GM12878 (cell line): ENCODE measurements around the gene GLO1. TPM values are rescaled to one million over a fixed set of nuclear protein-coding genes. Genes with fewer than 3 reads are reported as not detected.

Source experiments
- ATAC-seq: fragments of 200-7000 bp; cut with Tn5 transposase; 3 replicates; pipeline ENCODE4 v1.9.1; 2020; ENCODE audit warnings: mild to moderate bottlenecking, moderate library complexity
- BruUV-seq: library from RNA; stranded (reverse); fragments of 400-500 nt; replicated peaks from 2 replicates; lab custom pipeline; 2021; lab: Mats Ljungman, UMichigan
- CTCF ChIA-PET: fragments of 300-600 bp; sonication (Branson Sonifier 250); formaldehyde crosslinking; extraction: SDS; loops from one replicate; lab custom pipeline; 2021; ENCODE audit warnings: inconsistent platforms; lab: Yijun Ruan, JAX
- POLR2A ChIA-PET: fragments of 350-600 bp; formaldehyde crosslinking; extraction: SDS; loops from one replicate; lab custom pipeline; 2021; ENCODE audit warnings: inconsistent platforms; lab: Charles Lee
- RAD21 ChIA-PET: fragments of 300-600 bp; sonication (Branson Sonifier 250); formaldehyde crosslinking; loops from one replicate; lab custom pipeline; 2023; ENCODE audit warnings: antibody characterized with exemption; ENCODE audit not compliant: unreplicated experiment; lab: Charles Lee
- SMC1A ChIA-PET: fragments of 300-600 bp; sonication (Branson Sonifier 250); formaldehyde crosslinking; loops from one replicate; lab custom pipeline; 2023; ENCODE audit not compliant: unreplicated experiment, uncharacterized antibody; lab: Charles Lee
- DNase-seq: peaks from one replicate; pipeline ENCODE4 v3.0.0-alpha.2; 2011; ENCODE audit warnings: low read depth, low spot score
- FAIRE-seq: peaks from 3 replicates; lab custom pipeline; 2011; peaks lifted over from hg19 to GRCh38; lab: Jason Lieb, UNC
- H2AFZ ChIP-seq: 2 replicates; pipeline ENCODE4 v1.6.0; 2011; ENCODE audit warnings: low read depth, low read length, control low read depth; ENCODE audit not compliant: control insufficient read depth
- H3K27ac ChIP-seq: 2 replicates; pipeline ENCODE4 v1.5.1; 2011; ENCODE audit warnings: control low read depth; ENCODE audit not compliant: control insufficient read depth, insufficient read depth
- H3K27me3 ChIP-seq, 2 experiments: replicated peaks in 1 of 2; 2 replicates each; pipeline versions ENCODE4 v1.6.0 to v1.6.1; 2011; ENCODE audit warnings: low read length in 1 of 2; ENCODE audit not compliant: control insufficient read depth in 2 of 2, insufficient read depth in 2 of 2
- H3K36me3 ChIP-seq, 2 experiments: 2 replicates each; pipeline ENCODE4 v1.5.1; 2011; ENCODE audit warnings: low read length in 1 of 2; ENCODE audit not compliant: control insufficient read depth in 2 of 2, insufficient read depth in 2 of 2
- H3K4me1 ChIP-seq: 2 replicates; pipeline ENCODE4 v1.6.1; 2011; ENCODE audit warnings: mild to moderate bottlenecking, low read length, moderate library complexity, mixed read lengths; ENCODE audit not compliant: control insufficient read depth, insufficient read depth
- H3K4me2 ChIP-seq: 2 replicates; pipeline ENCODE4 v1.6.0; 2011; ENCODE audit warnings: control low read depth; ENCODE audit not compliant: control insufficient read depth, insufficient read depth
- H3K4me3 ChIP-seq: fragments of 200-600 bp; sonication (generic); 2 replicates; pipeline ENCODE4 v1.5.1; 2016
- H3K79me2 ChIP-seq: 2 replicates; pipeline ENCODE4 v1.6.0; 2011; ENCODE audit warnings: low read length; ENCODE audit not compliant: control insufficient read depth, insufficient read depth
- H3K9ac ChIP-seq: 2 replicates; pipeline ENCODE4 v1.8.0; 2011; ENCODE audit warnings: low read length, control low read depth, mixed read lengths; ENCODE audit not compliant: control insufficient read depth, insufficient read depth
- H3K9me3 ChIP-seq: replicated peaks from 3 replicates; pipeline ENCODE4 v1.5.1; 2011; ENCODE audit warnings: mild to moderate bottlenecking, low read length; ENCODE audit not compliant: control insufficient read depth, insufficient read depth
- H4K20me1 ChIP-seq: 2 replicates; pipeline ENCODE4 v1.6.0; 2011; ENCODE audit not compliant: control insufficient read depth, insufficient read depth
- CEBPB ChIP-seq, 2 experiments: fragments of 150-350 bp in 1 of 2; IDR thresholded peaks; 2 replicates each; pipeline ENCODE4 v1.6.1; 2012 to 2014; ENCODE audit warnings: low read depth in 2 of 2, low read length in 2 of 2, borderline replicate concordance in 1 of 2, inconsistent platforms in 1 of 2
- CTCF ChIP-seq, 3 experiments: IDR thresholded peaks in 2 of 3; conservative IDR thresholded peaks in 1 of 3; 2 replicates each; pipeline ENCODE4 v1.5.1; 2011; ENCODE audit warnings: low read depth in 3 of 3, low read length in 3 of 3, mild to moderate bottlenecking in 3 of 3, control low read depth in 2 of 3, moderate library complexity in 2 of 3, inconsistent platforms in 1 of 3, mixed read lengths in 1 of 3; ENCODE audit not compliant: control insufficient read depth in 2 of 3, insufficient read depth in 1 of 3; ENCODE audit errors: extremely low read depth in 1 of 3
- ESRRA ChIP-seq: IDR thresholded peaks from 2 replicates; pipeline ENCODE4 v1.6.1; 2012; ENCODE audit warnings: mild to moderate bottlenecking, low read length, improper control_type of control experiment
- HDGF ChIP-seq: fragments of 450-650 bp; IDR thresholded peaks from 2 replicates; pipeline ENCODE4 v1.6.1; 2016; ENCODE audit warnings: antibody characterized with exemption
- KLF5 ChIP-seq: fragments of 450-650 bp; IDR thresholded peaks from 2 replicates; pipeline ENCODE4 v1.6.1; 2014; ENCODE audit warnings: mild to moderate bottlenecking; ENCODE audit not compliant: partially characterized antibody
- POU2F2 ChIP-seq: IDR thresholded peaks from 3 replicates; pipeline ENCODE4 v1.6.1; 2011; ENCODE audit warnings: low read depth, mild to moderate bottlenecking, low read length, borderline replicate concordance
- RAD51 ChIP-seq: fragments of 450-650 bp; IDR thresholded peaks from 2 replicates; pipeline ENCODE4 v1.6.1; 2016; ENCODE audit warnings: moderate library complexity, mild to moderate bottlenecking, inconsistent platforms
- SRF ChIP-seq, 2 experiments: IDR thresholded peaks; 2 replicates each; pipeline ENCODE4 v1.6.1; 2011; ENCODE audit warnings: low read depth in 2 of 2, low read length in 2 of 2, mild to moderate bottlenecking in 1 of 2, moderate library complexity in 1 of 2
- SUZ12 ChIP-seq: fragments of 200-600 bp; sonication (generic); IDR thresholded peaks from one replicate; pipeline ENCODE4 v1.6.1; 2018; ENCODE audit warnings: antibody characterized with exemption, mild to moderate bottlenecking; ENCODE audit not compliant: unreplicated experiment
- ZSCAN29 ChIP-seq: fragments of 450-650 bp; IDR thresholded peaks from 2 replicates; pipeline ENCODE4 v1.6.1; 2017; ENCODE audit warnings: mild to moderate bottlenecking, moderate library complexity
- WGBS: methylation state at CpG from one replicate; pipeline ENCODE4 v1.1.6; 2016; ENCODE audit warnings: low lambda C conversion rate; ENCODE audit not compliant: insufficient replicate concordance, insufficient coverage; ENCODE audit errors: missing lambda C conversion rate; 5-methylcytosine and 5-hydroxymethylcytosine counted together
- in situ Hi-C: fragments of 300-500 bp; cut with MboI; formaldehyde crosslinking; loops from 9 replicates; pipeline ENCODE4 v1.14.3; 2018; ENCODE audit warnings: mixed read lengths
- intact Hi-C: fragments of 100-400 bp; cut with micrococcal nuclease; formaldehyde crosslinking; loops from one replicate; pipeline ENCODE4 v1.14.2; 2022; ENCODE audit not compliant: unreplicated experiment
- polyA plus RNA-seq, 11 experiments: library from polyadenylated mRNA; depleted of rRNA in 4 of 11; unstranded in 6 of 11; stranded (reverse) in 5 of 11; fragments of >200 nt; fragmentation: Nextera tagmentation in 4 of 11; fragmentation: Illumina TruSeq in 1 of 11; extraction: Ambion mirVana in 4 of 11; extraction: Trizol in 1 of 11; gene quantifications; 1 replicate in 1 of 11; 2 replicates in 10 of 11; pipeline versions ENCODE4 v1.2.1 to v1.2.3, GENCODE V29; 2011 to 2016; ENCODE audit warnings: inconsistent platforms in 2 of 11, missing spikeins in 2 of 11, low read depth in 1 of 11
- total RNA-seq, 4 experiments: library from RNA; depleted of rRNA in 3 of 4; stranded (reverse); fragments of >200 nt in 3 of 4; fragmentation: Illumina TruSeq in 1 of 4; extraction: Trizol in 1 of 4; gene quantifications; 2 replicates each; pipeline versions ENCODE4 v1.2.1 to v1.2.3, GENCODE V29; 2013 to 2021
- TF ChIP-seq, protein P1 (sequence below): IDR thresholded peaks from 2 replicates; pipeline ENCODE4 v1.6.1; 2012; ENCODE audit warnings: low read length, inconsistent platforms
- TF ChIP-seq, protein P2 (sequence below): fragments of 450-650 bp; IDR thresholded peaks from 2 replicates; pipeline ENCODE4 v1.6.1; 2014; ENCODE audit warnings: mild to moderate bottlenecking

GLO1 gene
- total and polyA plus RNA-seq, 10 of the 15 experiments (the other 5 are each of a cell fraction or from before 2014, with no cell fraction given): 105 to 227 (median 150) TPM

GRCh38 chr6:38722038-38722437 lies 19.1 kb upstream of the GLO1 start:
- POLR2A ChIA-PET: no interaction called here
- ATAC-seq (no peak), DNase-seq (no peak), FAIRE-seq (no peak)
- 31% methylated on average over 3 of the region's 3 CpGs for WGBS
- H3K27ac ChIP-seq: no peak overlapping the region
- H3K9ac ChIP-seq: no peak overlapping the region
- no peak for TF ChIP-seq ZSCAN29
- TF ChIP-seq SUZ12: no peak
- TF ChIP-seq POU2F2: no peak
- TF ChIP-seq RAD51: no peak
- no peak for TF ChIP-seq HDGF
- TF ChIP-seq ESRRA: no peak
- no peak for TF ChIP-seq SRF (IDR thresholded peaks at IDR 0.05; ENCODE audit: low read depth in 2 of 2, low read length in 2 of 2)
- no peak for TF ChIP-seq KLF5
- TF ChIP-seq, protein P1, sequence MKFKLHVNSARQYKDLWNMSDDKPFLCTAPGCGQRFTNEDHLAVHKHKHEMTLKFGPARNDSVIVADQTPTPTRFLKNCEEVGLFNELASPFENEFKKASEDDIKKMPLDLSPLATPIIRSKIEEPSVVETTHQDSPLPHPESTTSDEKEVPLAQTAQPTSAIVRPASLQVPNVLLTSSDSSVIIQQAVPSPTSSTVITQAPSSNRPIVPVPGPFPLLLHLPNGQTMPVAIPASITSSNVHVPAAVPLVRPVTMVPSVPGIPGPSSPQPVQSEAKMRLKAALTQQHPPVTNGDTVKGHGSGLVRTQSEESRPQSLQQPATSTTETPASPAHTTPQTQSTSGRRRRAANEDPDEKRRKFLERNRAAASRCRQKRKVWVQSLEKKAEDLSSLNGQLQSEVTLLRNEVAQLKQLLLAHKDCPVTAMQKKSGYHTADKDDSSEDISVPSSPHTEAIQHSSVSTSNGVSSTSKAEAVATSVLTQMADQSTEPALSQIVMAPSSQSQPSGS: no peak
- no peak for TF ChIP-seq CTCF (IDR thresholded peaks at IDR 0.05 in 2 of 3, conservative IDR thresholded peaks at IDR 0.05 in 1 of 3; ENCODE audit: control insufficient read depth in 2 of 3, extremely low read depth in 1 of 3, insufficient read depth in 1 of 3, low read depth in 3 of 3, low read length in 3 of 3)
- no peak for TF ChIP-seq CEBPB (IDR thresholded peaks at IDR 0.05; ENCODE audit: borderline replicate concordance in 1 of 2, low read depth in 2 of 2, low read length in 2 of 2)
- TF ChIP-seq, protein P2, sequence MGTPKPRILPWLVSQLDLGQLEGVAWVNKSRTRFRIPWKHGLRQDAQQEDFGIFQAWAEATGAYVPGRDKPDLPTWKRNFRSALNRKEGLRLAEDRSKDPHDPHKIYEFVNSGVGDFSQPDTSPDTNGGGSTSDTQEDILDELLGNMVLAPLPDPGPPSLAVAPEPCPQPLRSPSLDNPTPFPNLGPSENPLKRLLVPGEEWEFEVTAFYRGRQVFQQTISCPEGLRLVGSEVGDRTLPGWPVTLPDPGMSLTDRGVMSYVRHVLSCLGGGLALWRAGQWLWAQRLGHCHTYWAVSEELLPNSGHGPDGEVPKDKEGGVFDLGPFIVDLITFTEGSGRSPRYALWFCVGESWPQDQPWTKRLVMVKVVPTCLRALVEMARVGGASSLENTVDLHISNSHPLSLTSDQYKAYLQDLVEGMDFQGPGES: no peak
- intact Hi-C loops: no loop called here
- no peak overlapping the region for H2AFZ ChIP-seq
- no peaks in the 10 kb centered on the region for H4K20me1 ChIP-seq
- in situ Hi-C loops: no loop called here
- RAD21 ChIA-PET: no interaction called here
- no peak overlapping the region for H3K4me2 ChIP-seq
- H3K9me3 ChIP-seq: no peaks in the 10 kb centered on the region; the same call in 2 of the 3 replicates
- H3K4me3 ChIP-seq: no peak overlapping the region
- H3K79me2 ChIP-seq: no peaks in the 10 kb centered on the region
- SMC1A ChIA-PET: no interaction called here
- BruUV-seq: no TSS peak
- CTCF ChIA-PET: interaction anchor here (1.0 kb wide), 1 partner anchor 152 kb away, joined by 5 read pairs; no protein-coding TSS in a partner anchor
- peaks cover 7% of the 10 kb centered on the region; the same call in 1 of the 2 replicates for H3K4me1 ChIP-seq
- H3K27me3 ChIP-seq: no peaks in the 10 kb centered on the region
- no peaks in the 10 kb centered on the region for H3K36me3 ChIP-seq
